ENCODE data around the gene RNF215. TPM values are rescaled to one million over a fixed set of nuclear protein-coding genes. Genes with fewer than 3 reads are reported as not detected.

The RNF215 gene
- total RNA-seq, 2 experiments from 2014 or later, result 7.1 to 7.2 TPM

- H3K36me3 Mint-ChIP-seq (ENCODE audit: low read depth), result peaks cover 47% of the 10 kb centered on the region
- ATAC-seq, result no peak
- no peak overlapping the region for H3K4me3 Mint-ChIP-seq
- peaks cover 2% of the 10 kb centered on the region for H3K9me3 Mint-ChIP-seq
- no peak for TF ChIP-seq CTCF (IDR thresholded peaks at IDR 0.05)
- CTCF ChIA-PET, result interaction anchor here (1.9 to 2.0 kb wide), 2 partner anchors 39 to 142 kb away, joined by 7 read pairs; no protein-coding TSS in a partner anchor
- no peaks in the 10 kb centered on the region for H3K27me3 Mint-ChIP-seq
- H3K27ac Mint-ChIP-seq, result no peak overlapping the region
- POLR2A ChIA-PET, result no interaction called here
- intact Hi-C loops (cut with micrococcal nuclease), result no loop called here
- no peak for DNase-seq
- H3K4me1 Mint-ChIP-seq (ENCODE audit: low read depth), result peaks cover 29% of the 10 kb centered on the region
These were observed 42.7 kb upstream of the RNF215 start for GRCh38 chr22:30429887-30430286.

GRCh38 chr22:30427871-30428270 is 40.7 kb upstream of the RNF215 start:
- Mint-ChIP-seq H3K27me3 (no peaks in the 10 kb centered on the region), H3K36me3 (ENCODE audit: low read depth) (peaks cover 39% of the 10 kb centered on the region), H3K4me1 (ENCODE audit: low read depth) (peaks cover 13% of the 10 kb centered on the region), H3K9me3 (no peaks in the 10 kb centered on the region), H3K4me3 (no peak overlapping the region), H3K27ac (peak overlapping the region; percentile 20)
- DNase-seq (no peak), ATAC-seq (no peak)
- CTCF ChIA-PET, result interaction anchor here (0.9 to 9.0 kb wide), 3 partner anchors 18 to 140 kb away, joined by 3 to 138 read pairs (median 4); partner anchors contain the start of gene RNF215
- intact Hi-C loops (cut with micrococcal nuclease), result no loop called here
- TF ChIP-seq CTCF (IDR thresholded peaks at IDR 0.05), result no peak
- POLR2A ChIA-PET, result interaction anchor here (0.6 to 5.9 kb wide), 2 partner anchors 8 to 15 kb away, joined by 3 to 78 read pairs; no protein-coding TSS in a partner anchor

- CTCF ChIA-PET, result interaction anchor here (0.7 to 9.0 kb wide), 13 partner anchors 9 to 162 kb away, joined by 3 to 138 read pairs (median 5); partner anchors contain the start of genes CASTOR1, RNF215 and SEC14L2
- H3K27ac Mint-ChIP-seq, result peak overlapping the region; percentile 96
- POLR2A ChIA-PET, result interaction anchor here (0.7 to 5.9 kb wide), 9 partner anchors 9 to 147 kb away, joined by 3 to 78 read pairs (median 5); partner anchors contain the start of gene CASTOR1
These were observed 39.5 kb upstream of the RNF215 start for GRCh38 chr22:30426388-30427353.

GRCh38 chr22:30425616-30426387 is 38.6 kb upstream of the RNF215 start, which contains the start of gene MTFP1:
Gene MTFP1 (plus strand): TSS chr22:30425768. CDS start chr22:30425880, 112 bp downstream.
- Mint-ChIP-seq H3K27me3 (no peaks in the 10 kb centered on the region), H3K4me1 (ENCODE audit: low read depth) (peaks cover 34% of the 10 kb centered on the region), H3K36me3 (ENCODE audit: low read depth) (peaks cover 54% of the 10 kb centered on the region), H3K27ac (peak within 1 kb of the TSS; percentile 96), H3K4me3 (peak within 1 kb of the TSS; percentile 93), H3K9me3 (no peaks in the 10 kb centered on the region)
- ChIA-PET POLR2A (interaction anchor here (0.7 to 6.5 kb wide), 12 partner anchors 10 to 146 kb away, joined by 3 to 78 read pairs (median 5); partner anchors contain the start of genes CASTOR1, CCDC157, SEC14L2 and SF3A1), CTCF (interaction anchor here (0.8 to 9.0 kb wide), 18 partner anchors 10 to 162 kb away, joined by 3 to 138 read pairs (median 5); partner anchors contain the start of genes CASTOR1, RNF215 and SEC14L2)
- no peak for ATAC-seq
- peak; percentile 55 for DNase-seq
- intact Hi-C loops (cut with micrococcal nuclease), result loop anchor here (2.0 kb wide), 1 partner anchor 35 kb away; no protein-coding TSS in a partner anchor
- TF ChIP-seq CTCF (IDR thresholded peaks at IDR 0.05), result no peak

More at GRCh38 chr22:30426388-30427353, 39.5 kb upstream of the RNF215 start:
- TF ChIP-seq CTCF (IDR thresholded peaks at IDR 0.05), result peak; percentile 65
- H3K4me1 Mint-ChIP-seq (ENCODE audit: low read depth), result peaks cover 25% of the 10 kb centered on the region
- peaks cover 50% of the 10 kb centered on the region for H3K36me3 Mint-ChIP-seq (ENCODE audit: low read depth)
- peak; percentile 96 for DNase-seq
- ATAC-seq, result peak; percentile 47
- peak overlapping the region; percentile 93 for H3K4me3 Mint-ChIP-seq
- no peaks in the 10 kb centered on the region for H3K27me3 Mint-ChIP-seq
- no peaks in the 10 kb centered on the region for H3K9me3 Mint-ChIP-seq
- intact Hi-C loops (cut with micrococcal nuclease), result no loop called here

All from activated CD8-positive, alpha-beta T cell treated with anti-CD3 and anti-CD28 coated beads for 36 hours (primary cell).